H1 (cell line): Measurements from ENCODE around the gene CCDC107. TPM values are rescaled to one million over a fixed set of nuclear protein-coding genes. Genes with fewer than 3 reads are reported as not detected.

Experiments
- BACH1 ChIP-seq: IDR thresholded peaks from 2 replicates; pipeline ENCODE4 v1.6.1; 2012; ENCODE audit warnings: low read length, improper control_type of control experiment
- BCL11A ChIP-seq, 2 experiments: IDR thresholded peaks; one replicate each; pipeline ENCODE4 v1.6.1; 2011; ENCODE audit warnings: low read depth in 2 of 2, low read length in 2 of 2, mild to moderate bottlenecking in 2 of 2
- CHD1 ChIP-seq: IDR thresholded peaks from 2 replicates; pipeline ENCODE4 v1.6.1; 2012; ENCODE audit warnings: low read depth, low read length, improper control_type of control experiment
- CREB1 ChIP-seq: IDR thresholded peaks from 2 replicates; pipeline ENCODE4 v1.6.1; 2012; ENCODE audit warnings: inconsistent platforms
- JUND ChIP-seq: IDR thresholded peaks from 2 replicates; pipeline ENCODE4 v1.6.1; 2011; ENCODE audit warnings: mild to moderate bottlenecking, improper control_type of control experiment, low read length
- POU5F1 ChIP-seq: IDR thresholded peaks from 2 replicates; pipeline ENCODE4 v1.6.1; 2011; ENCODE audit warnings: low read depth, mild to moderate bottlenecking, low read length, moderate library complexity
- RNF2 ChIP-seq: fragments of 200-900, 300-1000 bp; sonication (generic); IDR thresholded peaks from 2 replicates; pipeline ENCODE4 v1.7.1; 2016; ENCODE audit warnings: borderline replicate concordance, low read depth, mild to moderate bottlenecking, antibody characterized with exemption, low read length; ENCODE audit not compliant: poor library complexity, severe bottlenecking; ENCODE audit errors: missing control alignments
- RXRA ChIP-seq: IDR thresholded peaks from 2 replicates; pipeline ENCODE4 v1.6.1; 2011; ENCODE audit warnings: low read depth, mild to moderate bottlenecking, low read length, moderate library complexity; ENCODE audit not compliant: insufficient read depth
- SP4 ChIP-seq: IDR thresholded peaks from 2 replicates; pipeline ENCODE4 v1.6.1; 2012; ENCODE audit warnings: low read length, inconsistent platforms
- polyA plus RNA-seq, 7 experiments: library from polyadenylated mRNA; depleted of rRNA in 3 of 7; stranded (reverse) in 5 of 7; unstranded in 2 of 7; fragments of >200 nt in 5 of 7; fragments of 200-250 nt in 2 of 7; gene quantifications; 1 replicate in 5 of 7; 2 replicates in 1 of 7; 4 replicates in 1 of 7; pipeline versions ENCODE4 v1.2.1 to v1.2.3, GENCODE V29; 2011 to 2013; ENCODE audit warnings: missing spikeins in 2 of 7, mixed read lengths in 2 of 7
- total RNA-seq: library from RNA; stranded (reverse); fragmentation: NEBNext Ultra II Directional; extraction: Animal tissue kit (Norgen Biotek cat#: 25700); gene quantifications from 2 replicates; pipeline ENCODE4 v1.2.1, GENCODE V29; 2021
- TF ChIP-seq, protein P1 (sequence below): fragments of 300-600 bp; sonication (generic); IDR thresholded peaks from 2 replicates; pipeline ENCODE4 v1.7.1; 2012; ENCODE audit warnings: low read length, moderate library complexity, mild to moderate bottlenecking, inconsistent platforms; ENCODE audit not compliant: insufficient replicate concordance
- TF ChIP-seq, protein P2 (sequence below): IDR thresholded peaks from 2 replicates; pipeline ENCODE4 v1.6.1; 2012; ENCODE audit warnings: inconsistent platforms

Gene CCDC107
- total and polyA plus RNA-seq, 2 of the 8 experiments (the other 6 are each of a cell fraction or from before 2014, with no cell fraction given), result 8.2 to 9.0 TPM

DNA sequence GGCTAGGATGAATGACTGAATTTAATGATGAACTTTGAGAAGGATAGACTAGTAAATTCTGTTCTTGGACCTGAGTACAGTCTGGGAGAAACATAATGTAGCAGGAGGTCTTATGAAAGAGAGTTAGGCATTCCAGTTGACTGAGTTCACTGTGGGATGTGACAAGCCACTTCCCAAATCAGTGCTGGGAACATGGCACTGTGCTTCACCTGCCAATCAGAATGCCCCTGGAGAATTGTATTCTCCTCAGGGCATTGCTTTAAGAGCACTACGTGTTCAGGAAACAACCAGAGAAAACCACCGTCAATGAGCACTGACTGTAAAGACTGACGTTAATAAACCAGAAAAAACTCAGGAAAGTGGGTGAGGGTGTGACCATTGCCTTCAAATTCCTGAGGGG lies 1.2 kb downstream of the CCDC107 start (continued):
- TF ChIP-seq, protein P1, sequence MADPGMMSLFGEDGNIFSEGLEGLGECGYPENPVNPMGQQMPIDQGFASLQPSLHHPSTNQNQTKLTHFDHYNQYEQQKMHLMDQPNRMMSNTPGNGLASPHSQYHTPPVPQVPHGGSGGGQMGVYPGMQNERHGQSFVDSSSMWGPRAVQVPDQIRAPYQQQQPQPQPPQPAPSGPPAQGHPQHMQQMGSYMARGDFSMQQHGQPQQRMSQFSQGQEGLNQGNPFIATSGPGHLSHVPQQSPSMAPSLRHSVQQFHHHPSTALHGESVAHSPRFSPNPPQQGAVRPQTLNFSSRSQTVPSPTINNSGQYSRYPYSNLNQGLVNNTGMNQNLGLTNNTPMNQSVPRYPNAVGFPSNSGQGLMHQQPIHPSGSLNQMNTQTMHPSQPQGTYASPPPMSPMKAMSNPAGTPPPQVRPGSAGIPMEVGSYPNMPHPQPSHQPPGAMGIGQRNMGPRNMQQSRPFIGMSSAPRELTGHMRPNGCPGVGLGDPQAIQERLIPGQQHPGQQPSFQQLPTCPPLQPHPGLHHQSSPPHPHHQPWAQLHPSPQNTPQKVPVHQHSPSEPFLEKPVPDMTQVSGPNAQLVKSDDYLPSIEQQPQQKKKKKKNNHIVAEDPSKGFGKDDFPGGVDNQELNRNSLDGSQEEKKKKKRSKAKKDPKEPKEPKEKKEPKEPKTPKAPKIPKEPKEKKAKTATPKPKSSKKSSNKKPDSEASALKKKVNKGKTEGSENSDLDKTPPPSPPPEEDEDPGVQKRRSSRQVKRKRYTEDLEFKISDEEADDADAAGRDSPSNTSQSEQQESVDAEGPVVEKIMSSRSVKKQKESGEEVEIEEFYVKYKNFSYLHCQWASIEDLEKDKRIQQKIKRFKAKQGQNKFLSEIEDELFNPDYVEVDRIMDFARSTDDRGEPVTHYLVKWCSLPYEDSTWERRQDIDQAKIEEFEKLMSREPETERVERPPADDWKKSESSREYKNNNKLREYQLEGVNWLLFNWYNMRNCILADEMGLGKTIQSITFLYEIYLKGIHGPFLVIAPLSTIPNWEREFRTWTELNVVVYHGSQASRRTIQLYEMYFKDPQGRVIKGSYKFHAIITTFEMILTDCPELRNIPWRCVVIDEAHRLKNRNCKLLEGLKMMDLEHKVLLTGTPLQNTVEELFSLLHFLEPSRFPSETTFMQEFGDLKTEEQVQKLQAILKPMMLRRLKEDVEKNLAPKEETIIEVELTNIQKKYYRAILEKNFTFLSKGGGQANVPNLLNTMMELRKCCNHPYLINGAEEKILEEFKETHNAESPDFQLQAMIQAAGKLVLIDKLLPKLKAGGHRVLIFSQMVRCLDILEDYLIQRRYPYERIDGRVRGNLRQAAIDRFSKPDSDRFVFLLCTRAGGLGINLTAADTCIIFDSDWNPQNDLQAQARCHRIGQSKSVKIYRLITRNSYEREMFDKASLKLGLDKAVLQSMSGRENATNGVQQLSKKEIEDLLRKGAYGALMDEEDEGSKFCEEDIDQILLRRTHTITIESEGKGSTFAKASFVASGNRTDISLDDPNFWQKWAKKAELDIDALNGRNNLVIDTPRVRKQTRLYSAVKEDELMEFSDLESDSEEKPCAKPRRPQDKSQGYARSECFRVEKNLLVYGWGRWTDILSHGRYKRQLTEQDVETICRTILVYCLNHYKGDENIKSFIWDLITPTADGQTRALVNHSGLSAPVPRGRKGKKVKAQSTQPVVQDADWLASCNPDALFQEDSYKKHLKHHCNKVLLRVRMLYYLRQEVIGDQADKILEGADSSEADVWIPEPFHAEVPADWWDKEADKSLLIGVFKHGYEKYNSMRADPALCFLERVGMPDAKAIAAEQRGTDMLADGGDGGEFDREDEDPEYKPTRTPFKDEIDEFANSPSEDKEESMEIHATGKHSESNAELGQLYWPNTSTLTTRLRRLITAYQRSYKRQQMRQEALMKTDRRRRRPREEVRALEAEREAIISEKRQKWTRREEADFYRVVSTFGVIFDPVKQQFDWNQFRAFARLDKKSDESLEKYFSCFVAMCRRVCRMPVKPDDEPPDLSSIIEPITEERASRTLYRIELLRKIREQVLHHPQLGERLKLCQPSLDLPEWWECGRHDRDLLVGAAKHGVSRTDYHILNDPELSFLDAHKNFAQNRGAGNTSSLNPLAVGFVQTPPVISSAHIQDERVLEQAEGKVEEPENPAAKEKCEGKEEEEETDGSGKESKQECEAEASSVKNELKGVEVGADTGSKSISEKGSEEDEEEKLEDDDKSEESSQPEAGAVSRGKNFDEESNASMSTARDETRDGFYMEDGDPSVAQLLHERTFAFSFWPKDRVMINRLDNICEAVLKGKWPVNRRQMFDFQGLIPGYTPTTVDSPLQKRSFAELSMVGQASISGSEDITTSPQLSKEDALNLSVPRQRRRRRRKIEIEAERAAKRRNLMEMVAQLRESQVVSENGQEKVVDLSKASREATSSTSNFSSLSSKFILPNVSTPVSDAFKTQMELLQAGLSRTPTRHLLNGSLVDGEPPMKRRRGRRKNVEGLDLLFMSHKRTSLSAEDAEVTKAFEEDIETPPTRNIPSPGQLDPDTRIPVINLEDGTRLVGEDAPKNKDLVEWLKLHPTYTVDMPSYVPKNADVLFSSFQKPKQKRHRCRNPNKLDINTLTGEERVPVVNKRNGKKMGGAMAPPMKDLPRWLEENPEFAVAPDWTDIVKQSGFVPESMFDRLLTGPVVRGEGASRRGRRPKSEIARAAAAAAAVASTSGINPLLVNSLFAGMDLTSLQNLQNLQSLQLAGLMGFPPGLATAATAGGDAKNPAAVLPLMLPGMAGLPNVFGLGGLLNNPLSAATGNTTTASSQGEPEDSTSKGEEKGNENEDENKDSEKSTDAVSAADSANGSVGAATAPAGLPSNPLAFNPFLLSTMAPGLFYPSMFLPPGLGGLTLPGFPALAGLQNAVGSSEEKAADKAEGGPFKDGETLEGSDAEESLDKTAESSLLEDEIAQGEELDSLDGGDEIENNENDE, result no peak
- TF ChIP-seq CREB1 (no peak), RNF2 (no peak), SP4 (no peak), RXRA (no peak), BACH1 (no peak), POU5F1 (no peak), JUND (no peak), BCL11A (IDR thresholded peaks at IDR 0.05; ENCODE audit: low read depth in 2 of 2, low read length in 2 of 2) (no peak), CHD1 (no peak)
- TF ChIP-seq, protein P2, sequence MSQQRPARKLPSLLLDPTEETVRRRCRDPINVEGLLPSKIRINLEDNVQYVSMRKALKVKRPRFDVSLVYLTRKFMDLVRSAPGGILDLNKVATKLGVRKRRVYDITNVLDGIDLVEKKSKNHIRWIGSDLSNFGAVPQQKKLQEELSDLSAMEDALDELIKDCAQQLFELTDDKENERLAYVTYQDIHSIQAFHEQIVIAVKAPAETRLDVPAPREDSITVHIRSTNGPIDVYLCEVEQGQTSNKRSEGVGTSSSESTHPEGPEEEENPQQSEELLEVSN, result no peak
